Upper lobe of left lung (tissue), 4 donors: ENCODE results near the gene SLC39A2.

Source experiments
- POLR2A ChIP-seq, 4 donors: fragments of 450-650 bp; IDR thresholded peaks; one replicate each; pipeline ENCODE4 v1.5.1; 2016 to 2017; ENCODE audit warnings: antibody characterized with exemption in 4 of 4, mild to moderate bottlenecking in 2 of 4
- POLR2AphosphoS5 ChIP-seq, 2 donors: sonication (generic); formaldehyde crosslinking; IDR thresholded peaks; one replicate each; pipeline ENCODE4 v1.5.1; 2017; ENCODE audit warnings: antibody characterized with exemption in 2 of 2
- TF ChIP-seq, protein P1 (sequence below), 6 experiments: fragments of 450-650 bp in 4 of 6; fragments of 200-600 bp in 2 of 6; sonication (generic) in 2 of 6; IDR thresholded peaks; one replicate each; pipeline ENCODE4 v1.5.1; 2016 to 2019; ENCODE audit warnings: antibody characterized with exemption in 6 of 6

DNA sequence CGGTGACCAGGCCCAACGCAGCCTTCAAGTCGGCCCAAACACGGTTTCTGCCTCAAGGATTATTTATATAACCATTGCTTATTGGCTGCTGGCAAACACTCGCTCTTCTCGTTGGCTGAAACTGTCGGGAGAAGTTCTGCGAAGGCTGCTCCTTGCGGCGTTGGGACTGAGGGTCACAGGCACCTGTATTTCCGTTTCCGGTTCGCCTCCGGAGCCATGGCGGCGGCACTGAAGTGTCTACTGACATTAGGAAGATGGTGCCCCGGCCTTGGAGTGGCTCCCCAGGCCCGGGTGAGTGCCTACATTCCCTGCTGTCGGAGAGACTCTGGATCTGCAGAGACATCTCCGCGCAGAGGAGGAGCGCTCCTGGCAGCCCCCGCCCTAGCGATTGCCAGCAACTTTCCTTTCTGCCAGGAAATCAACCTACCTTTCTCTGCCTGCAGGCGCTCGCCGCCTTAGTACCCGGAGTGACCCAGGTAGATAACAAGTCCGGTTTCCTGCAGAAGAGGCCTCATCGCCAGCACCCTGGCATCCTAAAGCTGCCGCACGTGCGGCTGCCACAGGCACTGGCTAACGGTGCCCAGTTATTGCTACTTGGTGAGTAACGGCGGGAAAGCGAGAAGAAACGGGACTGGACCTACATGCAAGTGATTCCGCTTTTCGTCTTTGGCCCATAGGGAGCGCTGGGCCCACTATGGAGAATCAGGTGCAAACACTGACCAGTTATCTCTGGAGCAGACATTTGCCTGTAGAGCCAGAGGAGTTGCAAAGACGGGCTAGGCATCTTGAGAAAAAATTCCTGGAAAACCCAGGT is 9.1 kb upstream of the SLC39A2 start, which contains the start of gene METTL17:
- TF ChIP-seq POLR2A (IDR thresholded peaks at IDR 0.05) (peak in 2 of 4 donors; percentile 43 to 83), POLR2AphosphoS5 (IDR thresholded peaks at IDR 0.05) (peak; percentile 78 to 85)
- TF ChIP-seq, protein P1, sequence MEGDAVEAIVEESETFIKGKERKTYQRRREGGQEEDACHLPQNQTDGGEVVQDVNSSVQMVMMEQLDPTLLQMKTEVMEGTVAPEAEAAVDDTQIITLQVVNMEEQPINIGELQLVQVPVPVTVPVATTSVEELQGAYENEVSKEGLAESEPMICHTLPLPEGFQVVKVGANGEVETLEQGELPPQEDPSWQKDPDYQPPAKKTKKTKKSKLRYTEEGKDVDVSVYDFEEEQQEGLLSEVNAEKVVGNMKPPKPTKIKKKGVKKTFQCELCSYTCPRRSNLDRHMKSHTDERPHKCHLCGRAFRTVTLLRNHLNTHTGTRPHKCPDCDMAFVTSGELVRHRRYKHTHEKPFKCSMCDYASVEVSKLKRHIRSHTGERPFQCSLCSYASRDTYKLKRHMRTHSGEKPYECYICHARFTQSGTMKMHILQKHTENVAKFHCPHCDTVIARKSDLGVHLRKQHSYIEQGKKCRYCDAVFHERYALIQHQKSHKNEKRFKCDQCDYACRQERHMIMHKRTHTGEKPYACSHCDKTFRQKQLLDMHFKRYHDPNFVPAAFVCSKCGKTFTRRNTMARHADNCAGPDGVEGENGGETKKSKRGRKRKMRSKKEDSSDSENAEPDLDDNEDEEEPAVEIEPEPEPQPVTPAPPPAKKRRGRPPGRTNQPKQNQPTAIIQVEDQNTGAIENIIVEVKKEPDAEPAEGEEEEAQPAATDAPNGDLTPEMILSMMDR (IDR thresholded peaks at IDR 0.05): peak in 2 of 6 experiments; percentile 28 to 42
